ENCODE measurements around the gene CACTIN. TPM values are rescaled to one million over a fixed set of nuclear protein-coding genes. Genes with fewer than 3 reads are reported as not detected.
"Not testable (repeated sequence)": the region's sequence is repeated elsewhere in the genome, so short reads cannot be mapped to it uniquely, and the experiment has no call there.

CACTIN gene
- total RNA-seq, 4 donors from 2014 or later = 21.1 to 46.5 (median 33.6) TPM

DNA sequence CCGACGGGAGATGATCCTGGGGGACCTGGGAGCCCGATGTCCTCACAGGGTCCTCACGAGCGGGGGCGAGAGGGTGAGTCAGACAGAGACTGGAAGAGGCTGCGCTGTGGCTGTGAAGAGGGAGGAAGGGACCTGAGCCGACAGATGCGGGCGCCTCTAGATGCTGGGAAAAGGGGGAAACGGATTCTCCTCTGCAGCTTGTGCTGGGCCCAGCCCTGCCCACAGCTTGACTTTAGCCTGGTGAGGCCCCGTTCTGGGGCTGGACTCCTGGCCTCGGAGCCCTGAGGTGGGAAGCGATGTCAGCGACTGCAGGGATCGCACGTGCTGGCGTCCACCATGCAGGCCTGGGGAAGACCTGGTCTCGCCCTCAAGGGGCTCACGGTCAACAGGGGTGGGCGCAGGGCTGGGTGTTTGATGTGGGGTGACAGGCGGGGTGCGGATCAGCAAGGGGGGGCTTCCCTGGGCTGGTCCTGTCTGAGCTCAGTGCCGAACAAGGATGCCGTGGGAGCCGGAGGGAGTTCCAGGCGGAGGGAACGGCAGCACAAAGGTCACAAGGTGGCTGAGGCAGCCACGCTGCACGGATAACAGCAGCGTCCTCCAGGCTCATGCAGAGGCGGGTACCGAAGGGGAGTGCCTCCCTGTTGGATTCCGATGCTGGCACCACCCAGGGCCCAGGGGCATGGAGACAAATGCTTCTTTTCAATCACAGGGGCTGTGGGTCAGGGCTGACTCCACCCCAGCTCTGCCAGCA lies 41.9 kb upstream of the CACTIN start:
- intact Hi-C loops (cut with DNase I; ENCODE audit: low total_unique reads) = no loop called here
- DNase-seq (ENCODE audit: low spot score in 2 of 2) = no peak

DNA sequence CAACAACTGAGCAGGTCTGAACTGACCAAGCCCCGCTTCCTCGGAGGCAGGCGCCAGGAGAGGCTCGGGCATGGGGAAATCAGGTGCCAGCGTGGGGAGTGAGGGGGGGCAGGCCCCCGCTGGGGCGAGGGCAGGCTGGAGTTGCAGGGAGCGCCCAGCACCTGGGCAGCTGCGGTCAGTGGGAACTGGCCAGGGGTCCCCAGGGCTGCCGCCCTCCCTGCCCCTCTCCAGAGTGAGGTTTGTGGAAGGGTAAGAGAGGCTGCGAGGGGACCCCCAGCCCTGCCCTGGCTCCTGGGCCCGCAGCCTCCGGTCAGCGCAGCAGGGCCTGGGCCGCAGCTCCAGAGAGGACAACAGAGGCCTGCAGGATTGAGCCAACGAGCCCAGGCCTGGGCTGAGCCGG lies 41.2 kb upstream of the CACTIN start:
- no peak overlapping the region for H3K4me3 ChIP-seq (ENCODE audit: low read depth, poor library complexity, severe bottlenecking)
- intact Hi-C loops (cut with DNase I; ENCODE audit: low total_unique reads) = no loop called here
- WGBS, 2 donors = 92 to 97% methylated on average over 12 to 16 of the region's 17 CpGs
- no peak for DNase-seq (ENCODE audit: low spot score in 2 of 2)
- TF ChIP-seq POLR2A (IDR thresholded peaks at IDR 0.05) = no peak
- TF ChIP-seq, protein P1, sequence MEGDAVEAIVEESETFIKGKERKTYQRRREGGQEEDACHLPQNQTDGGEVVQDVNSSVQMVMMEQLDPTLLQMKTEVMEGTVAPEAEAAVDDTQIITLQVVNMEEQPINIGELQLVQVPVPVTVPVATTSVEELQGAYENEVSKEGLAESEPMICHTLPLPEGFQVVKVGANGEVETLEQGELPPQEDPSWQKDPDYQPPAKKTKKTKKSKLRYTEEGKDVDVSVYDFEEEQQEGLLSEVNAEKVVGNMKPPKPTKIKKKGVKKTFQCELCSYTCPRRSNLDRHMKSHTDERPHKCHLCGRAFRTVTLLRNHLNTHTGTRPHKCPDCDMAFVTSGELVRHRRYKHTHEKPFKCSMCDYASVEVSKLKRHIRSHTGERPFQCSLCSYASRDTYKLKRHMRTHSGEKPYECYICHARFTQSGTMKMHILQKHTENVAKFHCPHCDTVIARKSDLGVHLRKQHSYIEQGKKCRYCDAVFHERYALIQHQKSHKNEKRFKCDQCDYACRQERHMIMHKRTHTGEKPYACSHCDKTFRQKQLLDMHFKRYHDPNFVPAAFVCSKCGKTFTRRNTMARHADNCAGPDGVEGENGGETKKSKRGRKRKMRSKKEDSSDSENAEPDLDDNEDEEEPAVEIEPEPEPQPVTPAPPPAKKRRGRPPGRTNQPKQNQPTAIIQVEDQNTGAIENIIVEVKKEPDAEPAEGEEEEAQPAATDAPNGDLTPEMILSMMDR (IDR thresholded peaks at IDR 0.05) = no peak

More for the DNA sequence above, 41.9 kb upstream of the CACTIN start:
- no peak for TF ChIP-seq POLR2A (IDR thresholded peaks at IDR 0.05)
- TF ChIP-seq, protein P1 (IDR thresholded peaks at IDR 0.05) = no peak
- 60 to 67% methylated on average over 34 of the region's 34 CpGs for WGBS, 2 donors
- no peak overlapping the region for H3K4me3 ChIP-seq (ENCODE audit: low read depth, poor library complexity, severe bottlenecking)

DNA sequence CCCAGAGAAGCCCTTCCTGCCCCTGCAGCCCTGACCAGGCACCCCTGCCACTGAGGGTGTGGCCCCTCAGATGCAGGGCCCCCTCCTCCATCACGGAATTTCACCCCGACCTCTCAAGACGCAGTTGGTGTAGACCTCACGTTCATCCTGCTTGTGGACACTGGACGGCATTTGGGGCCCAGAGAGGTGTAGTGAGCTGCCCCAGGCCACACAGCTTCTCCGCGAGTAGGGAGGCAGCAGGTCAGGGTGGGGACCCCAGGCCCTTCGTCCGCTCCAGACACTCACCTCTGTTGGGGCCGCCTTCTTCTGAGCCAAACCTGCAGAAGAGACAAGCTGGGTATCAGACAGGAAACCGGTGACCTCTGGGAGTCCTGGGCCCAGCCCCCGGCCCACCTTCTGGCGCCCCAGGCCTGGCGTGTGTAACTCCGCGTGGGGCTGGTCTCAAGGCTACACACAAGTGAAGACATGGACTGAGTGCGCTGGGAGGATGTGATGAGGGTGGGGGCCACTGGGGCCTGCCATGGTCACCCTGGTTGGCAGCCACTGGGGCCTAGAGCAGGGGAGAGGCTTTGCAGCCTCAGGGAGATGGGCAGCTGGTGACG lies 40.5 kb upstream of the CACTIN start:
- TF ChIP-seq, protein P1 (IDR thresholded peaks at IDR 0.05) = no peak
- TF ChIP-seq POLR2A (IDR thresholded peaks at IDR 0.05) = no peak
- intact Hi-C loops (cut with DNase I; ENCODE audit: low total_unique reads) = no loop called here
- H3K4me3 ChIP-seq (ENCODE audit: low read depth, poor library complexity, severe bottlenecking) = no peak overlapping the region
- 92% methylated on average over 16 to 18 of the region's 18 CpGs for WGBS, 2 donors
- no peak for DNase-seq (ENCODE audit: low spot score in 2 of 2)

DNA sequence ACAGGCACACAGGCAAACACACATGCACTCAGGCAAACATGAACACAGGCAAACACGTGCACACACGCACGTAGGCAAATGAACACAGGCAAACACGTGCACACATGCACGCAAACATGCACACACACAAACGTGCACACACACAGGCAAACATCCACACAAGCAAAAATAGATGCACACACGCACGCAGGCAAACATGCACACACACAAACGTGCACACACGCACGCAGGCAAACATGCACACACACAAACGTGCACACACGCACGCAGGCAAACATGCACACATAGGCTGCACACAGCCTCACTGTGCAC lies 39.9 kb upstream of the CACTIN start:
- intact Hi-C loops (cut with DNase I; ENCODE audit: low total_unique reads); H3K4me3 ChIP-seq (ENCODE audit: low read depth, poor library complexity, severe bottlenecking); DNase-seq (ENCODE audit: low spot score in 2 of 2): not testable (repeated sequence)
- 89% methylated on average over 14 of the region's 14 CpGs for WGBS, 2 donors

DNA sequence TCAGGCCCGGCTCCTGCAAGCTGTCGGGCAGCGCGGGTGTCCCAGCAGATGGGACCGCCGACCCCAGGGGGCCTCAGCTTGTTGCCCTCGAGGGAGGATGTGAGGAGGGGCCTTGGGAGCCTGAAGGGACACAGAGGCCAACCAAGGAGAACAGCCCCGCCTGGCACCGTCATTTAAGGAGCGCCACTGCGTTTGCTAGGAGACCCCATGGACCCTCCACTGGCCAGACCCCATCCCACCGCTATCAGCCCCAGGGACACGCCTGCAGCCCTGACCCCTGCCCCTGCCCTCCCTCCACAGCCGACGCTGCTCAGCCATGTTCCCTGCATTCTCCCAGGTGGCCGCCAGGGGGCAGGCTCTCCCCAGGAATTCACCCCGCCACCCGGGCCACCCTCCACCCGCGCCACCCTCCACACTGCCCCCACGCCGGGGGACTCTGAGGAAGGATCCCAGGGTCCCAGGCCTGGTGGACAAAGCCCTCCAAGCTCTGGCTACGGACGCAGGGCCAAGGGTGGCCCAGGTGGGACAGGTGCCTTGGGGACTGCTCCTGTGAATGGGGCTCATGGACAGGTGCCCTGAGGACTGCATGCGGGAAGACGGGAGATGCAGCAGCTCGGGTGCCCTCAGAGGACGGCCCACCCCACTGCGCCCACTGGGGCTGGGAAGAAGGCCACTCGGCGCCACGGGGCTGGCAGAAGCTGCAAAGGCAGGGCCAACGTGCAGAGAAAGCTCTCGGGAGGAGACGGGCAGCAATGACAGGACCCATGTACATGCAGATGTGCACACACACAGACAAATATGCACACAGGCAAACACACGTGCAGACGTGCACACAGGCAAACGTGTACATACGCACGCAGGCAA lies 39.3 kb upstream of the CACTIN start:
- TF ChIP-seq, protein P1 (IDR thresholded peaks at IDR 0.05) = peak in 1 of 3 donors; percentile 46
- TF ChIP-seq POLR2A (IDR thresholded peaks at IDR 0.05) = no peak
- DNase-seq (ENCODE audit: low spot score in 2 of 2) = peak in 1 of 2 donors; percentile 95
- H3K4me3 ChIP-seq (ENCODE audit: low read depth, poor library complexity, severe bottlenecking) = no peak overlapping the region
- intact Hi-C loops (cut with DNase I; ENCODE audit: low total_unique reads) = no loop called here
- 41 to 44% methylated on average over 35 to 40 of the region's 40 CpGs for WGBS, 2 donors

All from lower leg skin (tissue), 4 donors.